Natural killer cell treated with Interleukin-12 subunit alpha and Interleukin-12 subunit beta and Interleukin-15 and Interleukin-18, amount 100 ng/mL, for 72 hours (primary cell): Measurements from ENCODE around the gene SLC48A1. TPM values are rescaled to one million over a fixed set of nuclear protein-coding genes. Genes with fewer than 3 reads are reported as not detected.
"Not testable (repeated sequence)": the region's sequence is repeated elsewhere in the genome, so short reads cannot be mapped to it uniquely, and the experiment has no call there.

Source experiments
- ATAC-seq, 2 donors: fragments of 150-1000 bp; cut with Tn5 transposase in 1 of 2; sonication (Bioruptor Pico), chemical (Tn5 transposase) in 1 of 2; 2 replicates each; pipeline ENCODE4 v1.10.0; 2021
- DNase-seq: peaks from one replicate; pipeline ENCODE4 v3.0.0; 2022; ENCODE audit warnings: low spot score
- H3K27ac Mint-ChIP-seq, 2 donors: 1 replicate in 1 of 2; 2 replicates in 1 of 2; pipeline ENCODE4 v1.8.0; 2022; ENCODE audit warnings: mixed read lengths in 2 of 2, mild to moderate bottlenecking in 1 of 2, moderate library complexity in 1 of 2
- H3K27me3 Mint-ChIP-seq, 2 donors: 1 replicate in 1 of 2; 2 replicates in 1 of 2; pipeline ENCODE4 v1.8.0; 2022; ENCODE audit warnings: mixed read lengths in 2 of 2
- H3K36me3 Mint-ChIP-seq: one replicate; pipeline ENCODE4 v1.8.0; 2022; ENCODE audit warnings: mixed read lengths
- H3K4me1 Mint-ChIP-seq, 2 donors: 1 replicate in 1 of 2; 2 replicates in 1 of 2; pipeline ENCODE4 v1.8.0; 2022; ENCODE audit warnings: low read depth in 2 of 2, mixed read lengths in 2 of 2, mild to moderate bottlenecking in 1 of 2
- H3K4me3 Mint-ChIP-seq: one replicate; pipeline ENCODE4 v1.8.0; 2022; ENCODE audit warnings: mixed read lengths
- H3K9me3 Mint-ChIP-seq: 2 replicates; pipeline ENCODE4 v1.8.0; 2022; ENCODE audit warnings: mixed read lengths
- total RNA-seq, 2 donors: library from RNA; stranded (reverse); gene quantifications; one replicate each; pipeline ENCODE4 v1.2.3, GENCODE V29; 2022

SLC48A1 gene
- total RNA-seq, 2 donors from 2014 or later, result 5.1 to 9.8 TPM

- peaks cover 5% of the 10 kb centered on the region for H3K36me3 Mint-ChIP-seq
These were observed 41.6 kb downstream of the SLC48A1 start for GRCh38 chr12:47814539-47815170.

GRCh38 chr12:47815447-47815846, 42.4 kb downstream of the SLC48A1 start:
- peak overlapping the region; percentile 94 to 100 for H3K27ac Mint-ChIP-seq
- peaks cover 70 to 72% of the 10 kb centered on the region in 2 donors for H3K4me1 Mint-ChIP-seq
- peak overlapping the region; percentile 90 for H3K4me3 Mint-ChIP-seq
- not testable (repeated sequence) for H3K36me3 Mint-ChIP-seq, ATAC-seq, H3K27me3 Mint-ChIP-seq, DNase-seq, H3K9me3 Mint-ChIP-seq

More at GRCh38 chr12:47814539-47815170, 41.6 kb downstream of the SLC48A1 start:
- no peak for DNase-seq
- H3K4me3 Mint-ChIP-seq, result peak overlapping the region; percentile 90
- H3K9me3 Mint-ChIP-seq, result peaks cover 4% of the 10 kb centered on the region
- ATAC-seq, result peak; percentile 3 to 33
- peak overlapping the region; percentile 94 to 100 for H3K27ac Mint-ChIP-seq
- H3K27me3 Mint-ChIP-seq, result no peaks in the 10 kb centered on the region
- H3K4me1 Mint-ChIP-seq, result peaks cover 69 to 73% of the 10 kb centered on the region in 2 donors

GRCh38 chr12:47816403-47817271, 43.6 kb downstream of the SLC48A1 start:
- no peaks in the 10 kb centered on the region for H3K27me3 Mint-ChIP-seq
- peaks cover 4% of the 10 kb centered on the region for H3K9me3 Mint-ChIP-seq
- H3K4me1 Mint-ChIP-seq, result peaks cover 69 to 70% of the 10 kb centered on the region in 2 donors
- DNase-seq (no peak), ATAC-seq (no peak)
- peaks cover 5% of the 10 kb centered on the region for H3K36me3 Mint-ChIP-seq
- H3K27ac Mint-ChIP-seq, result peak overlapping the region; percentile 94 to 100
- H3K4me3 Mint-ChIP-seq, result peak overlapping the region; percentile 90

GRCh38 chr12:47817272-47818006, 44.4 kb downstream of the SLC48A1 start:
- peak overlapping the region; percentile 90 for H3K4me3 Mint-ChIP-seq
- H3K4me1 Mint-ChIP-seq, result peaks cover 67 to 73% of the 10 kb centered on the region in 2 donors
- no peaks in the 10 kb centered on the region for H3K27me3 Mint-ChIP-seq
- H3K27ac Mint-ChIP-seq, result peak overlapping the region; percentile 94 to 100
- peaks cover 4% of the 10 kb centered on the region for H3K9me3 Mint-ChIP-seq
- DNase-seq (no peak), ATAC-seq (no peak)
- H3K36me3 Mint-ChIP-seq, result peaks cover 5% of the 10 kb centered on the region

GRCh38 chr12:47818007-47818376, 45.0 kb downstream of the SLC48A1 start:
- Mint-ChIP-seq H3K27me3 (no peaks in the 10 kb centered on the region), H3K4me3 (peak overlapping the region; percentile 90), H3K4me1 (peaks cover 66 to 68% of the 10 kb centered on the region in 2 donors), H3K9me3 (peaks cover 4% of the 10 kb centered on the region), H3K27ac (peak overlapping the region; percentile 94 to 100), H3K36me3 (peaks cover 5% of the 10 kb centered on the region)
- ATAC-seq (no peak), DNase-seq (no peak)

- Mint-ChIP-seq H3K27me3 (no peaks in the 10 kb centered on the region), H3K27ac (peak overlapping the region; percentile 94 to 100), H3K9me3 (peaks cover 4% of the 10 kb centered on the region), H3K36me3 (peaks cover 5% of the 10 kb centered on the region), H3K4me1 (peaks cover 60 to 66% of the 10 kb centered on the region in 2 donors), H3K4me3 (peak overlapping the region; percentile 90)
- ATAC-seq (peak; percentile 39 to 54), DNase-seq (peak; percentile 75)
These were observed 45.6 kb downstream of the SLC48A1 start for GRCh38 chr12:47818467-47819137.

GRCh38 chr12:47819138-47819895, 46.3 kb downstream of the SLC48A1 start:
- peak; percentile 63 to 71 for ATAC-seq
- peak overlapping the region; percentile 94 to 100 for H3K27ac Mint-ChIP-seq

GRCh38 chr12:47819896-47820630, 47.0 kb downstream of the SLC48A1 start, which contains the start of gene HDAC7:
TSS of gene HDAC7 (minus strand) at chr12:47819903. CDS start at chr12:47819785, 118 bp downstream.
- Mint-ChIP-seq H3K4me1 (peaks cover 59 to 65% of the 10 kb centered on the region in 2 donors), H3K36me3 (peaks cover 1% of the 10 kb centered on the region), H3K9me3 (peaks cover under 1% of the 10 kb centered on the region), H3K27ac (peak within 1 kb of the TSS; percentile 94 to 100), H3K27me3 (no peaks in the 10 kb centered on the region), H3K4me3 (peak within 1 kb of the TSS; percentile 90)
- DNase-seq, result no peak
- peak; percentile 78 to 79 for ATAC-seq

More at GRCh38 chr12:47819138-47819895, 46.3 kb downstream of the SLC48A1 start:
- Mint-ChIP-seq H3K36me3 (peaks cover 5% of the 10 kb centered on the region), H3K4me3 (peak overlapping the region; percentile 90), H3K4me1 (peaks cover 59 to 65% of the 10 kb centered on the region in 2 donors), H3K9me3 (peaks cover 4% of the 10 kb centered on the region), H3K27me3 (no peaks in the 10 kb centered on the region)
- peak; percentile 79 for DNase-seq

- ATAC-seq (no peak), DNase-seq (no peak)
- no peaks in the 10 kb centered on the region for H3K9me3 Mint-ChIP-seq
- H3K4me1 Mint-ChIP-seq, result peaks cover 58 to 70% of the 10 kb centered on the region in 2 donors
- peak overlapping the region; percentile 88 for H3K4me3 Mint-ChIP-seq
- H3K36me3 Mint-ChIP-seq, result no peaks in the 10 kb centered on the region
- no peaks in the 10 kb centered on the region for H3K27me3 Mint-ChIP-seq
- H3K27ac Mint-ChIP-seq, result peak overlapping the region; percentile 68 to 89
These were observed 47.8 kb downstream of the SLC48A1 start for GRCh38 chr12:47820631-47821345.

GRCh38 chr12:47821346-47821706, 48.3 kb downstream of the SLC48A1 start:
- no peaks in the 10 kb centered on the region for H3K36me3 Mint-ChIP-seq
- H3K4me3 Mint-ChIP-seq, result peak overlapping the region; percentile 88
- DNase-seq (no peak), ATAC-seq (no peak)
- H3K27ac Mint-ChIP-seq, result peak overlapping the region; percentile 68 to 89
- H3K4me1 Mint-ChIP-seq, result peaks cover 58 to 67% of the 10 kb centered on the region in 2 donors
- no peaks in the 10 kb centered on the region for H3K9me3 Mint-ChIP-seq
- H3K27me3 Mint-ChIP-seq, result no peaks in the 10 kb centered on the region

- ATAC-seq (no peak), DNase-seq (no peak)
- peak overlapping the region; percentile 68 to 89 for H3K27ac Mint-ChIP-seq
- peak overlapping the region; percentile 19 for H3K4me3 Mint-ChIP-seq
- H3K4me1 Mint-ChIP-seq, result peaks cover 50 to 58% of the 10 kb centered on the region in 2 donors
- H3K27me3 Mint-ChIP-seq, result no peaks in the 10 kb centered on the region
- no peaks in the 10 kb centered on the region for H3K9me3 Mint-ChIP-seq
- no peaks in the 10 kb centered on the region for H3K36me3 Mint-ChIP-seq
These were observed 49.4 kb downstream of the SLC48A1 start for GRCh38 chr12:47822401-47822800.
